WTC11 (cell line): ENCODE results near the gene ZNF516. TPM values are rescaled to one million over a fixed set of nuclear protein-coding genes. Genes with fewer than 3 reads are reported as not detected.
A peak's percentile ranks its signal among the peaks of the same experiment; 100 is the strongest.

ENCODE experiments used
- ATAC-seq: fragments of 200-7000 bp; cut with Tn5 transposase; 2 replicates; pipeline ENCODE4 v1.10.0; 2021; ENCODE audit warnings: mild to moderate bottlenecking, moderate library complexity
- CTCF ChIA-PET: fragments of 300-600 bp; sonication (Branson Sonifier 250); formaldehyde crosslinking; loops from one replicate; lab custom pipeline; 2021; ENCODE audit warnings: antibody characterized with exemption; lab: Charles Lee
- POLR2A ChIA-PET: fragments of 350-600 bp; sonication (Branson Sonifier 250); formaldehyde crosslinking; loops from one replicate; lab custom pipeline; 2021; ENCODE audit warnings: antibody characterized with exemption; lab: Charles Lee
- DNase-seq: peaks from one replicate; pipeline ENCODE4 v3.0.0; 2021; ENCODE audit warnings: low spot score
- H3K27ac Mint-ChIP-seq: 2 replicates; pipeline ENCODE4 v1.8.0; 2021; ENCODE audit warnings: mixed read lengths
- H3K27me3 Mint-ChIP-seq: 2 replicates; pipeline ENCODE4 v1.8.0; 2021; ENCODE audit warnings: low read depth, mild to moderate bottlenecking, moderate library complexity, mixed read lengths
- H3K36me3 Mint-ChIP-seq: 2 replicates; pipeline ENCODE4 v1.8.0; 2021; ENCODE audit warnings: mixed read lengths
- H3K4me1 Mint-ChIP-seq: 2 replicates; pipeline ENCODE4 v1.8.0; 2022; ENCODE audit warnings: mixed read lengths
- H3K4me3 Mint-ChIP-seq: 2 replicates; pipeline ENCODE4 v1.8.0; 2021; ENCODE audit warnings: mild to moderate bottlenecking, moderate library complexity, mixed read lengths
- H3K9me3 Mint-ChIP-seq: 2 replicates; pipeline ENCODE4 v1.8.0; 2021; ENCODE audit warnings: mixed read lengths
- ATF1 ChIP-seq: sonication (generic); formaldehyde crosslinking; IDR thresholded peaks from 2 replicates; pipeline ENCODE4 v1.8.1; 2023; ENCODE audit warnings: mild to moderate bottlenecking, moderate library complexity, missing genetic modification reagents
- CBFB ChIP-seq: sonication (generic); formaldehyde crosslinking; IDR thresholded peaks from 2 replicates; pipeline ENCODE4 v1.8.1; 2022; ENCODE audit warnings: mild to moderate bottlenecking, low read depth, missing genetic modification reagents
- CREB1 ChIP-seq: sonication (generic); formaldehyde crosslinking; IDR thresholded peaks from 2 replicates; pipeline ENCODE4 v1.8.0; 2023; ENCODE audit warnings: mild to moderate bottlenecking, missing genetic modification reagents
- E2F1 ChIP-seq: sonication (generic); formaldehyde crosslinking; IDR thresholded peaks from 2 replicates; pipeline ENCODE4 v1.8.0; 2022; ENCODE audit warnings: mild to moderate bottlenecking, missing genetic modification reagents
- E2F5 ChIP-seq: sonication (generic); formaldehyde crosslinking; IDR thresholded peaks from 2 replicates; pipeline ENCODE4 v1.8.1; 2022; ENCODE audit warnings: mild to moderate bottlenecking, moderate library complexity, missing genetic modification reagents
- ELF4 ChIP-seq: sonication (generic); formaldehyde crosslinking; IDR thresholded peaks from 2 replicates; pipeline ENCODE4 v1.8.1; 2022; ENCODE audit warnings: low read depth, mild to moderate bottlenecking, moderate library complexity, missing genetic modification reagents
- ESRRA ChIP-seq: sonication (generic); formaldehyde crosslinking; IDR thresholded peaks from 2 replicates; pipeline ENCODE4 v1.8.1; 2022; ENCODE audit warnings: mild to moderate bottlenecking, missing genetic modification reagents, borderline replicate concordance
- ETV6 ChIP-seq: sonication (generic); formaldehyde crosslinking; IDR thresholded peaks from 2 replicates; pipeline ENCODE4 v1.8.1; 2022; ENCODE audit warnings: mild to moderate bottlenecking, missing genetic modification reagents
- FOXJ3 ChIP-seq: sonication (generic); formaldehyde crosslinking; IDR thresholded peaks from 2 replicates; pipeline ENCODE4 v1.9.0; 2021; ENCODE audit warnings: missing genetic modification reagents, mild to moderate bottlenecking, borderline replicate concordance
- FOXP4 ChIP-seq: sonication (generic); formaldehyde crosslinking; IDR thresholded peaks from 2 replicates; pipeline ENCODE4 v1.8.0; 2022; ENCODE audit warnings: mild to moderate bottlenecking, missing genetic modification reagents
- GTF2I ChIP-seq: fragments of 250-450 bp; sonication (Bioruptor Pico); conservative IDR thresholded peaks from 2 replicates; pipeline ENCODE4 v1.4.0; 2021; ENCODE audit warnings: mild to moderate bottlenecking
- MXD4 ChIP-seq: fragments of 250-450 bp; sonication (Bioruptor Pico); IDR thresholded peaks from 2 replicates; pipeline ENCODE4 v1.8.0; 2021; ENCODE audit warnings: mild to moderate bottlenecking, moderate library complexity, borderline replicate concordance
- MYBL2 ChIP-seq: sonication (generic); formaldehyde crosslinking; IDR thresholded peaks from 2 replicates; pipeline ENCODE4 v1.8.1; 2023; ENCODE audit warnings: mild to moderate bottlenecking, moderate library complexity, missing genetic modification reagents
- PRRX2 ChIP-seq: fragments of 250-450 bp; sonication (Bioruptor Pico); IDR thresholded peaks from 2 replicates; pipeline ENCODE4 v1.8.0; 2021; ENCODE audit warnings: mild to moderate bottlenecking
- RELA ChIP-seq: sonication (generic); formaldehyde crosslinking; IDR thresholded peaks from 2 replicates; pipeline ENCODE4 v1.8.1; 2022; ENCODE audit warnings: missing genetic modification reagents, mild to moderate bottlenecking, borderline replicate concordance
- SMAD3 ChIP-seq: sonication (generic); formaldehyde crosslinking; IDR thresholded peaks from 2 replicates; pipeline ENCODE4 v1.8.0; 2022; ENCODE audit warnings: missing genetic modification reagents, mild to moderate bottlenecking, borderline replicate concordance
- USF2 ChIP-seq: sonication (generic); formaldehyde crosslinking; IDR thresholded peaks from 2 replicates; pipeline ENCODE4 v1.8.1; 2023; ENCODE audit warnings: mild to moderate bottlenecking, missing genetic modification reagents, moderate library complexity
- ZBTB43 ChIP-seq: sonication (generic); formaldehyde crosslinking; IDR thresholded peaks from 2 replicates; pipeline ENCODE4 v1.8.1; 2023; ENCODE audit warnings: mild to moderate bottlenecking, missing genetic modification reagents
- ZNF317 ChIP-seq: sonication (generic); formaldehyde crosslinking; IDR thresholded peaks from 2 replicates; pipeline ENCODE4 v1.8.1; 2023; ENCODE audit warnings: low read depth, mild to moderate bottlenecking, moderate library complexity, missing genetic modification reagents, borderline replicate concordance
- ZNF416 ChIP-seq: fragments of 250-450 bp; sonication (Bioruptor Pico); IDR thresholded peaks from 2 replicates; pipeline ENCODE4 v1.9.0; 2021; ENCODE audit warnings: mild to moderate bottlenecking, inconsistent platforms
- ZNF425 ChIP-seq: fragments of 250-450 bp; sonication (Bioruptor Pico); conservative IDR thresholded peaks from 2 replicates; pipeline ENCODE4 v1.9.0; 2021; ENCODE audit warnings: mild to moderate bottlenecking
- ZNF671 ChIP-seq: fragments of 250-450 bp; sonication (Bioruptor Pico); IDR thresholded peaks from 2 replicates; pipeline ENCODE4 v1.8.0; 2021; ENCODE audit warnings: mild to moderate bottlenecking
- total RNA-seq: library from RNA; stranded (reverse); gene quantifications from 3 replicates; pipeline ENCODE4 v1.2.3, GENCODE V29; 2021

Gene ZNF516
- total RNA-seq, 1 experiment from 2014 or later = 58.6 TPM

- no peak for TF ChIP-seq E2F1 (CRISPR knock-in tag)
- no peak for TF ChIP-seq USF2
- TF ChIP-seq ZNF671 (CRISPR knock-in tag) = no peak
- TF ChIP-seq ZNF416 = no peak
- no peak for TF ChIP-seq FOXJ3 (CRISPR knock-in tag)
- TF ChIP-seq GTF2I (CRISPR knock-in tag) = no peak
- TF ChIP-seq ATF1 = no peak
- no peak for TF ChIP-seq MXD4 (CRISPR knock-in tag)
- no peak for TF ChIP-seq E2F5
- H3K9me3 Mint-ChIP-seq = no peaks in the 10 kb centered on the region
- POLR2A ChIA-PET = no interaction called here
- peaks cover 10% of the 10 kb centered on the region for H3K36me3 Mint-ChIP-seq
- peaks cover 19% of the 10 kb centered on the region for H3K4me1 Mint-ChIP-seq
- no peak for DNase-seq
- CTCF ChIA-PET = interaction anchor here (0.8 to 2.1 kb wide), 6 partner anchors 16 to 196 kb away, joined by 3 to 5 read pairs (median 4); no protein-coding TSS in a partner anchor
- no peak overlapping the region for H3K27ac Mint-ChIP-seq
- H3K27me3 Mint-ChIP-seq = no peaks in the 10 kb centered on the region
- no peak; the same call in 1 of the 2 replicates for ATAC-seq
- H3K4me3 Mint-ChIP-seq = no peak overlapping the region
Observed at GRCh38 chr18:76462326-76462694, 32.7 kb downstream of the ZNF516 start.

- DNase-seq (no peak), ATAC-seq (no peak)
- POLR2A ChIA-PET = interaction anchor here (0.5 kb wide), 1 partner anchor 423 kb away, joined by 3 read pairs; no protein-coding TSS in a partner anchor
- Mint-ChIP-seq H3K27ac (no peak overlapping the region), H3K9me3 (no peaks in the 10 kb centered on the region), H3K4me1 (peaks cover 23% of the 10 kb centered on the region), H3K4me3 (no peak overlapping the region), H3K27me3 (no peaks in the 10 kb centered on the region), H3K36me3 (peaks cover 10% of the 10 kb centered on the region)
- TF ChIP-seq CBFB (no peak), CREB1 (CRISPR knock-in tag) (no peak), E2F1 (CRISPR knock-in tag) (no peak), ETV6 (CRISPR knock-in tag) (no peak), GTF2I (CRISPR knock-in tag) (no peak)
- CTCF ChIA-PET = interaction anchor here (1.0 to 2.1 kb wide), 3 partner anchors 19 to 36 kb away, joined by 3 to 5 read pairs (median 3); no protein-coding TSS in a partner anchor
Observed at GRCh38 chr18:76461692-76462325, 33.2 kb downstream of the ZNF516 start.

- peaks cover 10% of the 10 kb centered on the region for H3K36me3 Mint-ChIP-seq
- H3K4me3 Mint-ChIP-seq = no peak overlapping the region
- H3K9me3 Mint-ChIP-seq = no peaks in the 10 kb centered on the region
- no peaks in the 10 kb centered on the region for H3K27me3 Mint-ChIP-seq
- CTCF ChIA-PET = no interaction called here
- TF ChIP-seq FOXP4 (no peak), ZBTB43 (CRISPR knock-in tag) (no peak), ESRRA (CRISPR knock-in tag) (no peak), MYBL2 (CRISPR knock-in tag) (no peak), ZNF317 (CRISPR knock-in tag) (no peak), ZNF671 (CRISPR knock-in tag) (no peak), RELA (CRISPR knock-in tag) (no peak), ZNF425 (CRISPR knock-in tag) (no peak), ATF1 (no peak), FOXJ3 (CRISPR knock-in tag) (no peak), ETV6 (CRISPR knock-in tag) (no peak), ELF4 (CRISPR knock-in tag) (no peak), ZNF416 (no peak), PRRX2 (CRISPR knock-in tag) (no peak), SMAD3 (CRISPR knock-in tag) (no peak)
- H3K4me1 Mint-ChIP-seq = peaks cover 25% of the 10 kb centered on the region
- DNase-seq = no peak
- H3K27ac Mint-ChIP-seq = peak overlapping the region; percentile 83
- no peak for ATAC-seq
- POLR2A ChIA-PET = no interaction called here
Observed at GRCh38 chr18:76461148-76461547, 33.9 kb downstream of the ZNF516 start.
